HepG2 (cell line): ENCODE results near the gene SDK2. TPM values are rescaled to one million over a fixed set of nuclear protein-coding genes. Genes with fewer than 3 reads are reported as not detected.

Experiments
- CBX5 ChIP-seq: sonication (generic); formaldehyde crosslinking; IDR thresholded peaks from 2 replicates; pipeline ENCODE4 v1.4.0; 2020; ENCODE audit warnings: missing genetic modification reagents, borderline replicate concordance
- HMGXB4 ChIP-seq, 2 experiments: sonication (generic) in 1 of 2; formaldehyde crosslinking in 1 of 2; IDR thresholded peaks; 2 replicates each; pipeline versions ENCODE4 v1.4.0 to v1.6.1; 2018 to 2020; ENCODE audit warnings: missing genetic modification reagents in 2 of 2, borderline replicate concordance in 1 of 2, low read depth in 1 of 2, mild to moderate bottlenecking in 1 of 2, missing biosample characterization in 1 of 2
- JUND ChIP-seq: sonication (generic); formaldehyde crosslinking; IDR thresholded peaks from 2 replicates; pipeline ENCODE4 v1.8.0; 2022; ENCODE audit warnings: mild to moderate bottlenecking, missing genetic modification reagents
- KDM2A ChIP-seq: sonication (generic); formaldehyde crosslinking; IDR thresholded peaks from 2 replicates; pipeline ENCODE4 v1.4.0; 2020; ENCODE audit warnings: low read depth, missing genetic modification reagents, borderline replicate concordance
- KLF15 ChIP-seq: sonication (generic); formaldehyde crosslinking; IDR thresholded peaks from 2 replicates; pipeline ENCODE4 v1.8.1; 2023; ENCODE audit warnings: borderline replicate concordance, mild to moderate bottlenecking, inconsistent platforms, missing genetic modification reagents, mixed read lengths
- MATR3 ChIP-seq: sonication (generic); formaldehyde crosslinking; IDR thresholded peaks from 2 replicates; pipeline ENCODE4 v1.4.0; 2020; ENCODE audit warnings: missing genetic modification reagents
- NR2F6 ChIP-seq, 2 experiments: IDR thresholded peaks; 2 replicates each; pipeline ENCODE4 v1.6.1; 2016; ENCODE audit warnings: antibody characterized with exemption in 1 of 2, mild to moderate bottlenecking in 1 of 2
- RXRA ChIP-seq: sonication (generic); formaldehyde crosslinking; IDR thresholded peaks from 2 replicates; pipeline ENCODE4 v1.5.1; 2020; ENCODE audit warnings: missing genetic modification reagents
- SALL1 ChIP-seq: sonication (generic); formaldehyde crosslinking; IDR thresholded peaks from 2 replicates; pipeline ENCODE4 v1.8.0; 2022; ENCODE audit warnings: mild to moderate bottlenecking, missing genetic modification reagents
- ZNF263 ChIP-seq: sonication (generic); formaldehyde crosslinking; IDR thresholded peaks from 2 replicates; pipeline ENCODE4 v1.4.0; 2020; ENCODE audit warnings: missing genetic modification reagents
- ZNF292 ChIP-seq: sonication (generic); formaldehyde crosslinking; IDR thresholded peaks from 2 replicates; pipeline ENCODE4 v1.8.1; 2022; ENCODE audit warnings: mild to moderate bottlenecking, low read depth, missing genetic modification reagents, borderline replicate concordance
- ZNF335 ChIP-seq: sonication (generic); formaldehyde crosslinking; IDR thresholded peaks from 2 replicates; pipeline ENCODE4 v1.4.0; 2020; ENCODE audit warnings: missing genetic modification reagents
- ZNF33A ChIP-seq: sonication (generic); formaldehyde crosslinking; IDR thresholded peaks from 2 replicates; pipeline ENCODE4 v1.5.1; 2020; ENCODE audit warnings: missing genetic modification reagents, mild to moderate bottlenecking, moderate library complexity, borderline replicate concordance
- ZNF644 ChIP-seq: IDR thresholded peaks from 2 replicates; pipeline ENCODE4 v1.6.1; 2016; ENCODE audit warnings: low read depth
- ZNF740 ChIP-seq: sonication (generic); formaldehyde crosslinking; IDR thresholded peaks from 2 replicates; pipeline ENCODE4 v1.4.0; 2020; ENCODE audit warnings: missing genetic modification reagents
- ZXDC ChIP-seq: sonication (generic); formaldehyde crosslinking; IDR thresholded peaks from 2 replicates; pipeline ENCODE4 v1.5.0; 2020; ENCODE audit warnings: mild to moderate bottlenecking, missing genetic modification reagents
- polyA plus RNA-seq, 8 experiments: library from polyadenylated mRNA; depleted of rRNA in 3 of 8; stranded (reverse) in 7 of 8; unstranded in 1 of 8; fragments of >200 nt; fragmentation: Illumina TruSeq in 4 of 8; extraction: Trizol in 4 of 8; gene quantifications; 2 replicates each; pipeline versions ENCODE4 v1.2.1 to v1.2.3, GENCODE V29; 2011 to 2016; ENCODE audit warnings: low read depth in 4 of 8, missing spikeins in 1 of 8, mixed read lengths in 1 of 8; ENCODE audit not compliant: insufficient read depth in 1 of 8
- total RNA-seq, 5 experiments: library from RNA; depleted of rRNA; stranded (reverse); fragments of >200 nt; fragmentation: Illumina TruSeq; extraction: Trizol; gene quantifications; 2 replicates each; pipeline ENCODE4 v1.2.3, GENCODE V29; 2016; ENCODE audit warnings: low read depth in 1 of 5
- TF ChIP-seq, protein P1 (sequence below): IDR thresholded peaks from 2 replicates; pipeline ENCODE4 v1.6.1; 2012; ENCODE audit warnings: inconsistent platforms
- TF ChIP-seq, protein P2 (sequence below): sonication (generic); IDR thresholded peaks from 2 replicates; pipeline ENCODE4 v1.6.1; 2016; ENCODE audit warnings: low read depth, borderline replicate concordance
- TF ChIP-seq, protein P3 (sequence below): sonication (generic); formaldehyde crosslinking; IDR thresholded peaks from 2 replicates; pipeline ENCODE4 v1.8.0; 2022; ENCODE audit warnings: mild to moderate bottlenecking, missing genetic modification reagents, borderline replicate concordance

Gene SDK2
- total and polyA plus RNA-seq, 2 of the 13 experiments (the other 11 are each of a cell fraction or from before 2014, with no cell fraction given): not detected

- TF ChIP-seq, protein P1, sequence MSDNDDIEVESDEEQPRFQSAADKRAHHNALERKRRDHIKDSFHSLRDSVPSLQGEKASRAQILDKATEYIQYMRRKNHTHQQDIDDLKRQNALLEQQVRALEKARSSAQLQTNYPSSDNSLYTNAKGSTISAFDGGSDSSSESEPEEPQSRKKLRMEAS: peak; percentile 43; the same call in 1 of the 2 replicates
- TF ChIP-seq ZXDC (CRISPR knock-in tag) (no peak), ZNF292 (CRISPR knock-in tag) (no peak), MATR3 (CRISPR knock-in tag) (no peak), ZNF335 (CRISPR knock-in tag) (no peak), ZNF263 (CRISPR knock-in tag) (0 out of 2 replicates have a peak, but pooled peaks have one; percentile 20), ZNF33A (CRISPR knock-in tag) (no peak), HMGXB4 (CRISPR knock-in tag; IDR thresholded peaks at IDR 0.05; ENCODE audit: borderline replicate concordance in 1 of 2, low read depth in 1 of 2) (no peak), RXRA (CRISPR knock-in tag) (no peak), KLF15 (CRISPR knock-in tag) (no peak), SALL1 (CRISPR knock-in tag) (peak; percentile 28; the same call in 1 of the 2 replicates), ZNF644 (0 out of 2 replicates have a peak, but pooled peaks have one; percentile 20), NR2F6 (IDR thresholded peaks at IDR 0.05) (0 out of 2 replicates have a peak, but pooled peaks have one; percentile 19), NR2F6 (CRISPR knock-in tag; IDR thresholded peaks at IDR 0.05) (no peak), JUND (no peak), CBX5 (CRISPR knock-in tag) (0 out of 2 replicates have a peak, but pooled peaks have one; percentile 57), ZNF740 (CRISPR knock-in tag) (no peak), KDM2A (CRISPR knock-in tag) (peak; percentile 62; the same call in 1 of the 2 replicates)
- TF ChIP-seq, protein P2, sequence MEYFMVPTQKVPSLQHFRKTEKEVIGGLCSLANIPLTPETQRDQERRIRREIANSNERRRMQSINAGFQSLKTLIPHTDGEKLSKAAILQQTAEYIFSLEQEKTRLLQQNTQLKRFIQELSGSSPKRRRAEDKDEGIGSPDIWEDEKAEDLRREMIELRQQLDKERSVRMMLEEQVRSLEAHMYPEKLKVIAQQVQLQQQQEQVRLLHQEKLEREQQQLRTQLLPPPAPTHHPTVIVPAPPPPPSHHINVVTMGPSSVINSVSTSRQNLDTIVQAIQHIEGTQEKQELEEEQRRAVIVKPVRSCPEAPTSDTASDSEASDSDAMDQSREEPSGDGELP: peak; percentile 55; the same call in 1 of the 2 replicates
- TF ChIP-seq, protein P3, sequence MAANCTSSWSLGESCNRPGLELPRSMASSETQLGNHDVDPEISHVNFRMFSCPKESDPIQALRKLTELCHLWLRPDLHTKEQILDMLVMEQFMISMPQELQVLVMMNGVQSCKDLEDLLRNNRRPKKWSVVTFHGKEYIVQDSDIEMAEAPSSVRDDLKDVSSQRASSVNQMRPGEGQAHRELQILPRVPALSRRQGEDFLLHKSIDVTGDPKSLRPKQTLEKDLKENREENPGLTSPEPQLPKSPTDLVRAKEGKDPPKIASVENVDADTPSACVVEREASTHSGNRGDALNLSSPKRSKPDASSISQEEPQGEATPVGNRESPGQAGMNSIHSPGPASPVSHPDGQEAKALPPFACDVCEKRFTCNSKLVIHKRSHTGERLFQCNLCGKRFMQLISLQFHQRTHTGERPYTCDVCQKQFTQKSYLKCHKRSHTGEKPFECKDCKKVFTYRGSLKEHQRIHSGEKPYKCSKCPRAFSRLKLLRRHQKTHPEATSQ (CRISPR knock-in tag): no peak
Measured at GRCh38 chr17:73657473-73658116, 13.3 kb upstream of the SDK2 start (continued).
